RWPE2 (cell line): ENCODE results near the gene PXK.

ENCODE experiments used
- ATAC-seq: fragments of 200-7000 bp; cut with Tn5 transposase; 3 replicates; pipeline ENCODE4 v1.9.1; 2021; ENCODE audit warnings: low read depth
- DNase-seq: peaks from one replicate; pipeline ENCODE4 v3.0.0-alpha.2; 2020; ENCODE audit warnings: low spot score
- H3K27ac ChIP-seq: fragments of 450-650 bp; 2 replicates; pipeline ENCODE4 v1.5.1; 2017; ENCODE audit warnings: mild to moderate bottlenecking; ENCODE audit not compliant: poor library complexity, severe bottlenecking
- H3K27me3 ChIP-seq: fragments of 250-450 bp; sonication (Bioruptor Pico); 2 replicates; pipeline ENCODE4 v1.5.1; 2021; ENCODE audit warnings: mild to moderate bottlenecking, moderate library complexity; ENCODE audit not compliant: insufficient read depth, poor library complexity, severe bottlenecking
- H3K36me3 ChIP-seq: fragments of 250-450 bp; sonication (Bioruptor Pico); 2 replicates; pipeline ENCODE4 v1.5.1; 2020; ENCODE audit warnings: low read depth, mild to moderate bottlenecking, moderate library complexity
- H3K4me1 ChIP-seq: fragments of 250-450 bp; sonication (Bioruptor Pico); 2 replicates; pipeline ENCODE4 v1.5.1; 2021; ENCODE audit warnings: mild to moderate bottlenecking, moderate library complexity; ENCODE audit not compliant: insufficient read depth, poor library complexity, severe bottlenecking
- H3K4me3 ChIP-seq: fragments of 250-450 bp; sonication (Bioruptor Pico); 2 replicates; pipeline ENCODE4 v1.5.1; 2021; ENCODE audit warnings: mild to moderate bottlenecking, moderate library complexity; ENCODE audit not compliant: severe bottlenecking
- H3K9me3 ChIP-seq: fragments of 250-450 bp; sonication (Bioruptor Pico); 2 replicates; pipeline ENCODE4 v1.5.1; 2021; ENCODE audit warnings: mild to moderate bottlenecking, moderate library complexity; ENCODE audit not compliant: severe bottlenecking
- CTCF ChIP-seq: fragments of 450-650 bp; IDR thresholded peaks from one replicate; pipeline ENCODE4 v1.5.1; 2017; ENCODE audit warnings: mild to moderate bottlenecking, moderate library complexity; ENCODE audit not compliant: poor library complexity, severe bottlenecking

Gene PXK

GRCh38 chr3:58347984-58348383 lies 15.3 kb downstream of the PXK start:
- no peak for ATAC-seq
- Histone ChIP-seq H3K4me1 (no peaks in the 10 kb centered on the region), H3K9me3 (no peaks in the 10 kb centered on the region), H3K36me3 (no peaks in the 10 kb centered on the region), H3K27ac (no peak overlapping the region), H3K27me3 (no peaks in the 10 kb centered on the region), H3K4me3 (no peak overlapping the region)
- no peak for TF ChIP-seq CTCF
- DNase-seq: no peak

- ATAC-seq: no peak
- no peak for DNase-seq
- Histone ChIP-seq H3K4me1 (no peaks in the 10 kb centered on the region), H3K9me3 (no peaks in the 10 kb centered on the region), H3K27ac (no peak overlapping the region), H3K4me3 (no peak overlapping the region), H3K27me3 (no peaks in the 10 kb centered on the region), H3K36me3 (no peaks in the 10 kb centered on the region)
- TF ChIP-seq CTCF: no peak
Measured at GRCh38 chr3:58349792-58350626, 17.3 kb downstream of the PXK start.

GRCh38 chr3:58350627-58351013 lies 17.9 kb downstream of the PXK start:
- DNase-seq: no peak
- Histone ChIP-seq H3K4me3 (no peak overlapping the region), H3K36me3 (no peaks in the 10 kb centered on the region), H3K4me1 (no peaks in the 10 kb centered on the region), H3K27ac (no peak overlapping the region), H3K9me3 (no peaks in the 10 kb centered on the region), H3K27me3 (no peaks in the 10 kb centered on the region)
- no peak for TF ChIP-seq CTCF
- no peak for ATAC-seq

GRCh38 chr3:58351920-58352319 lies 19.2 kb downstream of the PXK start:
- no peak for ATAC-seq

More at GRCh38 chr3:58351920-58352319, 19.2 kb downstream of the PXK start:
- TF ChIP-seq CTCF: no peak
- H3K9me3 ChIP-seq: no peaks in the 10 kb centered on the region
- no peaks in the 10 kb centered on the region for H3K4me1 ChIP-seq
- DNase-seq: no peak
- no peak overlapping the region for H3K27ac ChIP-seq
- no peaks in the 10 kb centered on the region for H3K27me3 ChIP-seq
- no peak overlapping the region for H3K4me3 ChIP-seq
- no peaks in the 10 kb centered on the region for H3K36me3 ChIP-seq
